ENCODE measurements around the gene NACA2.
"Not testable (repeated sequence)": the region's sequence is repeated elsewhere in the genome, so short reads cannot be mapped to it uniquely, and the experiment has no call there.

NACA2 gene

DNA sequence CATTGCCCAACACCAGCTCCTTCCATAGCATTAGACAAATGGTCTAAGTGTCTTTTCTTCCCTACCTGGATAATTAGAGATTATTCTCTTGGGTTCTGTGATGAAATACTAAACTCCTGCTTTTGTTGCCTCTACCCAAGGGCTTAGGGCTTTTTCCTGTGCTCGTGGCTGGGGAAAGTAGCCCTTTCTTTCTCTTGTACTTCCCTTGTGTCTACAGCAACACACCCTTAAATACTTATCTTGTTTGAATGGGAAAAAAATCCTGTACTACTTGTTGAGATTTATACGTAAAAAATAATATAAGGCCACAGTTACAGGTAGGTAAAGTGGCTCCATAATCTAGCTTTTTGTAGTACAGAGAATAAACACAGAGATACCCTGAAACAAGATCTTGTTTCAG is 7.0 kb upstream of the NACA2 start:
- DNase-seq: no peak

DNA sequence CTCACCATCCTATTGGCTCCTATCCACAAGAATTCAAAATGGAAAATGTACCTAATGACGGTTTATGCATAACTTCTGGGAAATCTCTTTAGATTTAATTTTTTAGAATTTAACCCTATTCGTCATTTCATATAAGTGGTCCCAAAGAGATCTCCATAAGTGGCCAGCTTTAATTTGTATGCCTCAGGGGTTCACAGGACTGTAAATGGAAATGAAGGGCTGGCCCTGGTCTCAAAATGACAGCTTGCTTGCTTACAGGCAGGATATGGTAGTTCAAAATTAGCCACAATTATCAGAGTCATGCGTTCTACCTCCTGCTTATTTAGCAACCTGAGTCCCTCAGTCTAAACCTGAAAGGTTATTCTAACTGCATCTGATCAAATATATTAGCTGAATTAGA is 6.6 kb upstream of the NACA2 start:
- DNase-seq: no peak

DNA sequence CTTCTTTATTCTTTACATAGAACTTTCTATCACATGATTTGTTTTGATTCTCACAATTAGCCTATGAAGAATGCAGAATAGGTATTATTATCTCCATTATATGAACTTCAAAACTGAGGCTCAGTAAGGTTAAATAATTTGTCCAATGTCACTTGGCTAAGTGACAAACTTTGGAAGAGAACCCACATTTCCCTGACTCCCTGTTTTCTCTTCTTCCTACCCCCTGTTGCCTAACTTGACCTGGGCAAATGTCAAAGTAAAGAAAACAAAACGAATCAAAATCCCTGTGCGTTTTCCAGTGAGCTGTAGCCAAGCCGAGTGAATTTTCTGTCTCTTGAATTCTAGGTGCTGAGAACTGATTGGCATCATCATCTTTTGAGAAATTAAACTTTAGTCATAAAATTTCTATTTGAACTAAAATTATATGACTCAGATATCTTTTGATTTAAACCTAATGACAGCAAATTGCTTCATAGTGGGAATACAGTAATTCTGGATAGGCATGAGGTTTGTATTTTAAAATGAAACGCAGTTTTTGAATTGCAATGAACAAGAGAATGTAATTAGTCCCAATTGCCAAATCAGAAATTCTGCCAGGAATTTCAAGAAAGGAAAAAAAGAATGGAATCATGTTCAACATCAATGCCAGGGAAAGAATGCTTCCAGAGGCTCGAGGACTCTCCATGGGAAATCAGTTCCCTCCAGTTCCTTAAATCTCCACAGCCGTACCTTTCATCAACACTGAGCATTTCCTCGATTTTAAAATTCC is 4.6 kb upstream of the NACA2 start:
- DNase-seq: no peak

DNA sequence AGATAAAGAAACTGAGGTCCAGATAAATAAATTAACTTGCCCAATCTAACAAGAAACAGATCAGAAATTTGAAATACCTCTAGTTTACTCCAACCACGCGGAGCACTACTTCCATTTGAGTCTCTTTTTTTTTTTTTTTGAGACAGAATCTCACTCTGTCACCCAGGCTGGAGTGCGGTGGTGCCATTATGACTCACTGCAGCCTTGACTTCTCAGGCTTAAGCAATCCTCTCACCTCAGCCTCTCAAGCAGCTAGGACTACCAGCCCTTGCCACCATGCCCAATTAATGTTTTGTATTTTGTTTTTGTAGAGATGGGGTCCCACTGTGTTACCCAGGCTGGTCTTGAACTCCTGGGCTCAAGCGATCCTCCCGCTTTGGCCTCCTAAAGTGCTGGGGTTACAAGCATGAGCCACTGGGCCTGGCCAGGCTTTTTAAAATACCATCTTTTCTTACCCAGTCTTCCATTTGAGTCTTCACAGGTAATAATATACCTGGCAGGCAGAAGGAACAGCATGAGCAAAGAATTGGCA is 3.3 kb upstream of the NACA2 start:
- DNase-seq: no peak

DNA sequence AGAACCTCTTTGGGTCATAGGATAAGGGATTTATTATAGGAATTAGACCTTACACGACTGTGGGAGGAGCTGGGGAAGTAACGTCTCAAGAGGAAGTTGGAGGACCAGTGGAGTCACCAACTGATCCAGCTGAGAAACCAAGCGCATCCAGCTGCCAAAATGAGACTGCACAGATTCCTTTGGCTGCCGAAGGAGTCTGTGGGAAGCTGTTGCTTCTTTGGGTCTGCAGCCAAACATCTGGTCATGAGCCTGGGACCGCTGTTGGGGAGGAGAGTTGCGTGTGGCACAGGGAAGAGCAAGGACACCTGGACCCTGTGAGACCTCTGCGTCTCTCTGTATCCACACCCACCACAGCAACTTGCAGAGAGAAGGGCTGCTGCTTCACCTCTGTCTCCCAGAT is 2.4 kb upstream of the NACA2 start:
- DNase-seq: no peak

DNA sequence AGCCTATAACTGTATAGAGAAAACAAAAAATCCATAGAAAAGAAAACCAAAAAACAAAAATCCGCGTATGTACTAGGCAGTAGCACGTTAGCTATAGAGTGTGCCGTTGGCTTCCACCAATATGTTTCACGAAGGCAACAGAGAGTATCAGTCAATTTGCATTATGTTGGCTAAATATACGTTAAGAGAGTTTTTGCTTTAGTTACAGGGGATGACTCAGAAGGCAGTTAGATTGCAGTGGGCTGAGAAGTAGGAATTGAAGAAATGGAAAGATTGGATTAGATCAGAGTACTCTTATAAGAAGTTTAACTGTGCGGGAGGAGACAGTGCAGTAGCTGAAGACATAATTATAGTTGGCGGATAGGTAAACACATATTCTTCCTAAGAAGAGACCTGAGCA is 911 bp upstream of the NACA2 start:
- no peak for DNase-seq

DNA sequence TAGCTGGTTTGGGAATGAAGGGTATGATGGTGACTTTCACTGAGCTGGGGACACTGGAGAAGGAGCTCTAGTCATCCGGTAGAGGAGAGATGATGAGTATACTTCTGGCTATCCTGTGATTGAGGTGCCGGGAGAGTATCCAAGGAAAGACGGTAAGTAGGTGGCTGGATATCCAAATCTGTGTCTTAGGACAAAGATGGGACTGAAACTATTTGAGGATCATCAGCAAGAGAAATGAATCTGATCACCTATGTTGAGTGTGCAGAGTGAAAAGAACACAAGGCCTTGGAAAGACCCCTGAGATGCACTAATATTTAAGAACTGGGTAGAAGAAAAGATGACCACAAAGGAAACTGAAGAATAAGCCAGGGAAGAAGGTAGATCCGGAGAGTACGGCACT is 1.0 kb downstream of the NACA2 start:
- DNase-seq: no peak

GRCh38 chr17:61587807-61588660 is 3.0 kb downstream of the NACA2 start:
- no peak for DNase-seq

GRCh38 chr17:61587242-61587641 is 3.8 kb downstream of the NACA2 start:
- DNase-seq: no peak

DNA sequence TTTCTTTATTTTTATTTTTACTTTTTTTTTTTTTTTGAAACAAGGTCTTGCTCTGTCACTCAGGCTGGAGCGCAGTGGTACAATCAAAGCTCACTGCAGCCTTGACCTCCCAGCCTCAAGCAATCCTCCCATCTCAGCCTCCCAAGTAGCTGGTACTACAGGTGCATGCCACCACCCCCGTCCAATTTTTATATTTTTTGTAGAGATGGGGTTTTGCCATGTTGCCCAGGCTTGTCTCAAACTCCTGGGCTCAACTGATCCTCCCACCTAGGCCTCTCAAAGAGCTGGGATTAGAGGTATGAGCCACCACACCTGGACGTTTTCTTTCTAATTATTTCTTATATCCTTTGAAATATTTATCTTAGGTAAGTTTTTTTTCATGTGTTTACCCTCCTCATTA is 4.4 kb downstream of the NACA2 start:
- DNase-seq: not testable (repeated sequence)

DNA sequence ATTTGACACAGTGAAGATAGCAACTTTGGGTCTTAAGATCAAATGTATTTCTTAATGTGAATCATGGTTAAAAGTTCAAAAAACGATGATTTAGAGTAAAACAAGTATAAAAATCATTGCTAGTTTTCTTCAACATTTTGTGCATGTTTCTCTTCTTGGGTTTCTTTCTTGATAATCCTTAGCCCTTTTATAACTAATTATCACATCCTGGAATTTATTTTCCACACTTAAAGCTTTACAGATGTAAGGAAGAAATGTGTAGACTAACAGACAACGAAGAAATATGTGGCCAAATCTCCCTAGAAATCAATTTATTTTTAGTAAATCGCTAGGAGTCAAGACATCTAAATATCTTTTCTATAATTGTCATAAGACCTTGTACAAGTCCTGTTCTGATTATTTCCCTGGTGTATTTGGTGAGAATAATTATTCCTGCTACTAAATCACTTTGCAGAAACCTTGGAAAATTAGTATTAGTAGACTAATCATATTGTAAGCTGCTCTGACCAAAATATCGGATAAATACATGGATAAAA is 4.9 kb downstream of the NACA2 start:
- DNase-seq: no peak

- DNase-seq: no peak
These were observed 6.2 kb downstream of the NACA2 start for GRCh38 chr17:61584866-61585265.

DNA sequence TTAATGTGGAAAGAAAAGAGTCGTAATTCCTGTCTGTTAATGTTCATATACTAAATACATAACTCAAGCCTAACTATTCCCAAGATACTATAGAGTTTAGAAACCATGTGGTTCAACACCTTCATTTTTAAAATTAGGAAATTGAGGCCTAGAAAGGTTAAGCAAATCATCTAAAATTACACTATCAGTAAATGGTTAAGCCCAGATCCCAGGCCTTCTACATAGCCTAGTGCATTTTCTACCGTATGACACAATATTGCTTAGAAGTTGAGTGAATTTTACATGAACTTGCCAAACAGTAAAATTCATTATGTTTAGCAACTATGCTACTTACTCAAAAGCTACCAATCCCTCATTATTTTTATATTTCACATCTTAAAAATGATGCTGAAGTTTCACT is 6.8 kb downstream of the NACA2 start:
- DNase-seq: no peak

DNA sequence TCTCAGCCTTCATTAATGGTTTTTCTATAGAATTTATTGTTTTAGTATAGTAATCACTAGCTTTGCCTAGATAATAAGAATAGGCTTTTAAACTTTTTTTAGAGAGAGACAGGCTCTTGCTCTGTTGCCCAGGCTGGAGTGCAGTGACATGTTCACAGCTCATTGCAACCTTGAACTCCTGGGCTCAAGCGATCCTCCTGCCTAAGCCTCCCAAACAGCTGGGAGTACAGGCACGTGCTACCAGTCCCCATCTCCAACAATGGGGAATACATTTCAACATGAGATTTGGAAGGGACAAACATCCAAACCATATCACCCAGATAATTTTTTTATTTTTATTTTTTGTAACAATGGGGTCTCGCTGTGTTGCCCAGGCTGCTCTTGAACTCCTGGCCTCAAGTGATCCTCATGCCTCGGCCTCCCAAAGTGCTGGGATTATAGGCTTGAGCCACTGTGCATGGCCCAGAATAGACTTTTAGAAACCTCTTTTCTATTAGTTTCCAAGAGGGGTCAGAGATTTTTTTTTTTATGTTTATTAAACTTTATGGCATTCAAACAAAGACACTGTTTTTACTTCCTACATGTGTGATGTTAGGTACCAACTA is 7.3 kb downstream of the NACA2 start:
- no peak for DNase-seq

- peak; percentile 2 for DNase-seq
These were observed 7.8 kb downstream of the NACA2 start for GRCh38 chr17:61583242-61583641.

- DNase-seq: no peak
These were observed 8.4 kb downstream of the NACA2 start for GRCh38 chr17:61582593-61582992.

DNA sequence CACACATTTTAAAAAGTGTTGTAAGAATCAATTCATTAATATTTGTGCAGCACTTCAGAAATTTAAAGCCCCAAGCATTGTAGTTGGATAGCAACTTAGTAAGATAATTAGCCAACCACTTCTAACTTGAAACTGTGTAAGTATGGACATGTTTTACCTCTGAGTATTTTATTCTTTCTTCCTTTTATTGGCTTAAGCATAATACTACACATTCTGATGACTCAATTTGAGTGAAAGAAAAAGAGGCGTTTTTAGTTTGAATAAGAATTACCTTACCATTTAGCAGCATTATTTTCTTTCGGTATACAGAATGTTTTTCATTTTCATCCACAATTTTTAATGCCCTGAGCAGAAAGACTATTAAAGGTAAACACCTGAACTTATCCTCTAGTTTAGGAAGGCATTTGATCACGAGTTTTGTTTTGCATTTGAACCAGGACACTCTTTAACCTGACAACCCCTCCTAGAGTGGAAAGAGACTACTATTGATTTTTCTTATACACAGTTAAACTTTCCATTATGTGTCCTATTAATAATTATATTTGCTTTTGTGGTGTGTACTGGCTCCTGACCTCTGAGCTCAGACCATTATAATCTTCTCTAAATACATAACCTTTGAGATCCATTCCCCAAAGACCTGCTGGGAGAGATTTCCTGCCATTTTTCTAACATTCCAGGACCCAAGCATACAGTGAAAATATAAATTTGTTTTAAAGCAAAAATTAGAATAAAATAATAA is 9.2 kb downstream of the NACA2 start:
- no peak for DNase-seq

GRCh38 chr17:61580502-61580901 is 10.5 kb downstream of the NACA2 start:
- DNase-seq: no peak

- no peak for DNase-seq
These were observed 11.1 kb downstream of the NACA2 start for GRCh38 chr17:61579961-61580360.

DNA sequence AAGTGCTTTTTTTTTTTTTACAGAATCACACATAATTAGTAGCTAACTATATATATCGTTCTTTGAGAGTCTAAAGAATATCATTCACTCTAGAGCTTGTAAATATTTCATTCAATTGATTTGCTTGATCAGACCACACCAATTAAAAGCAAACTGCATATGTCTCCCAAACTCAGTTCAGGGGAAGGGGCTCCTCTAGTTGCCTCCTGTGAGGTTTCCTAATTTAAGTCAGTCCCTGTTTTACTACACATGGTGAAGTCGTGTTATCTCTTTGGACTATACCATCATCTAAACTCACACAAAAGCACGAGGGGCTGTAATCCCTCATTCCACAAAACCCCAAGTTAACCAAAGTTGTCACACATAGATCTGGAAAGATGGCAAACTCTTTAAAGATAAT is 11.7 kb downstream of the NACA2 start:
- DNase-seq: no peak

DNA sequence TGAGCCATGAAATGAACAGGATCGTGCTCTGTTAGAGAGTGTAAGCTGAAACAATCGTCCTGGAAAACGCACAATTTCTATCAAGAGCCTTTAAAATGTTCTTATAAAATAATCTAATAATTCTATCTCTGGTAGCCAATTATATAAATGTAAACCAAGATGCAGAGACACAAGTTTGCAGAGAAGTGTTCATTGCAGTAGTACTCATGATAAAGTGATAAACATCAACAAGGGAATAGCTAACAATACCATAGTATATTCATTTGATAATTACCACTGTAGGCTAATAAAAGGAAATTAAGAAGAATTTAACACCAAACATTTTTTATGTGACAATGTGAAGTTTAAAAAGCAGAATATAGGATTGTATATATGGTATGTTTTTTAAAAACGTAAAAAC is 12.4 kb downstream of the NACA2 start:
- DNase-seq: no peak

- no peak for DNase-seq
These were observed 15.0 kb downstream of the NACA2 start for GRCh38 chr17:61575983-61576382.
